Fibroblast of skin of right quadriceps (primary cell): ENCODE results near the gene ETV7.
"Not testable (repeated sequence)": the region's sequence is repeated elsewhere in the genome, so short reads cannot be mapped to it uniquely, and the experiment has no call there.

Source experiments
- DNase-seq: peaks from one replicate; pipeline ENCODE4 v3.0.0-alpha.2; 2013

The ETV7 gene

DNA sequence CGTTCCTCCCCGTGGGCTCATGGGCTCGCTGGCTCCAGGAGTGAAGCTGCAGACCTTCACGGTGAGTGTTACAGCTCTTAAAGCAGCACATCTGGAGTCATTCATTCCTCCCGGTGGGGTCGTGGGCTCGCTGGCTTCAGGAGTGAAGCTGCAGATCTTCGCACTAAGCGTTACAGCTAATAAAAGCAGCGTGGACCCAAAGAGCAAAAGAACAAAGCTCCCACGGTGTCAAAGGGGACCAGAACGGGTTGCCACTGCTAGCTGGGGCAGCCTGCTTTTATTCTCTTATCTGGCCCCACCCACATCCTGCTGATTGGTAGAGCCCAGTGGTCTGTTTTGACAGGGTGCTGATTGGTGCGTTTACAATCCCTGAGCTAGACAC is 24.1 kb downstream of the ETV7 start:
- not testable (repeated sequence) for DNase-seq

DNA sequence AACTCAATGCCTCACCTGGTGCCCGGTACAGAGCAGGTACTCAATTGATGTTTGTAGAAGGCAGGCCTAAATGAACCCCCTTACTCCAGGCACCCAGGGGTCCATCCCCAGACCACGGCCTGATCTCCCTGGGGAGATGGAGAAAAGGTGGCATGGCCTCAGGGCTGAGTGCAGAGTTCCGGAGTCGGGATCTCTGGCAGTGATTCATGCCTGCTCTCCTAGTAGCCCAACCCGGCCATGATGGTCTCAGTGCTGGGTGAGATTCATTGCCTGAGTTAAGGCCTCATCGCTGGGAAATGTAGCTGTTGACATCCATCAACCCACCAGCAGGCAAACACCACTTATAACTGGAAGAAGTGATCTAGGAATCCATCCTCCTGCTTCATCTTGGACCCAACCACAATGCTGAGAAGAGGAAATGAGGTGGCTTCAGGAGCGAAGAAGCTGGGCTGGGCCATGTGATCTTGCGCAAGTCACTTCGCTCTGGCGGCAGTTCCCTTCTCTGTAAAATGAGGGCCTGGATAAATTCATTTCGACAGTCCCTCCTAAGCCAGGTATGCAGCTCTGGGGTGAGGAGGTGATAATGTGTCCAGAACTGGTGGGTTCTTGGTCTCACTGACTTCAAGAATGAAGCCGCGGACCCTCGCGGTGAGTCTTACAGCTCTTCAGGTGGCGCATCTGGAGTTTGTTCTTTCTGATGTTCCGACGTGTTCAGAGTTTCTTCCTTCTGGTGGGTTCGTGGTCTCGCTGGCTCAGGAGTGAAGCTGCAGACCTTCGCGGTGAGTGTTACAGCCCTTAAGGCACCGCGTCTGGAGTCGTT is 24.7 kb downstream of the ETV7 start:
- no peak for DNase-seq

- no peak for DNase-seq
Measured at GRCh38 chr6:36361071-36361470, 26.4 kb downstream of the ETV7 start.

DNA sequence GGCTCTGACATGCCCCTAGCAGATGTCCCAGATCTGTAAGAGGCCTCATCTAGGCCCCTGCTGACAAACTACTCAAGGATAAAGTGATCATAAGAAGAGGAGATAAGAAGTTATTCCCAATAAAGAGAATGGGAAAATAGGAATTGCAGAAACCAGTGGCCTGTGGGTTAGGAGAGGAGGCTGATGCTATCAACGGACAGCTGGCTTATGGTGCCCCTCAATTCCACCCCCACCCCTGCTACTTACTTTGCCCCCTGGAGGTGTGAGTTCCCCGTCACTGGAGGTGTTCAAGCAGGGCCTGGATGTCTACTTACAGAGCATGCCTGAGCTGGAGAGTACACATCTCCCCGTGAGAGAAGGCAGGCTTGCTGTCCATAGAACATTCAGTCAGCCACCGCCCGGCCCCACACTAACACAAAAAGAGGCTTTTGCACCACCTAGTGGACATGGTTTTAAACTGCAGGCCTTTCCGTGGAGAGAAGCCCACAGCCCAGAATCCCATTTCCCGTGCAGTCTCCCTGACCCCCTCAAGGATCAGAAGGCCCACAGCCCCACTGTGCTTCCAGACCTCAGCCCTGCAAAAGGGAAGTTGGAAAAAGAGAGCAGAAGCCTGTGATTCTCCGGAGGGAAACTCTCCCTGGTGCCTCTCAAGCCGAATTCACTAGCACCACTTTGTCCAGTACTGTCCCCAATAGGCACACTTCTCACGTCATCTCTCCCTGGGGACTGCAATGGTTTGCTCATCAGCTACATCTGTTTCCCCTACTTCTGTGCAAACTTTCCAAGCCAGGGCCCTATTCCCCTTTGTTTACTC is 27.0 kb downstream of the ETV7 start:
- DNase-seq = peak; percentile 72

DNA sequence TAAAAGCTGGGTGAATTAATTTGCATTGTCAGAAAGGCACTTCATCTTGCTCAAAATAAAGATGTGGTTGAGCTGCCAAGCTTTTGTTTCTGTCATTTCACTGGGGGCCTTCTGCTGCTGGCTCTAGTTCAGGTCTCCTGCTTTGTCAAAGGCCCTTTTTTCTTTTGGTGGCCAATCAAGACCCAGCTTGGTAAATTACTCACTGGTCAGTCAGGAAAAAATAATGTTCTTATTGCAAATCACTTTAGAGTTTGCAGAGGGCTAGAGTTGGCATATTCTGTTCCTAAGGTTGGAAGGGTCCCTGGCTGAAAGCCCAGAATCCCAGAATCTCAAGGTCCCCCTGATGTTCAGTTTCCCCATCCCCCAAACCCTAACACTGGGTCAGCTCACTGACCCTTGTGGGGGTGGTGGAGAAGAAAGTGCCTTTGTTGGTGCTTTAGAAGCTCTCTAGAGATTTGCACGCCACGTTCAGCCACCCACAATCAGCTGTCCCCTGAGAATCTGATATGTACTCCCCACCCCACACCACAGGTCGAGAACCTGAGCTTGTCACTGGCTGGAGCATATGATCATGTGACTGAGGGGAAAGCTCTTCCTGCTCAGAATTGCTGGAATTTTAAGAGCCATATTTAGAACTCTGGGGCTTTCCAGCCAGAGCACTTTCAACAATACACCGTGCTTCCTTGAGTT is 29.1 kb downstream of the ETV7 start:
- no peak for DNase-seq

DNA sequence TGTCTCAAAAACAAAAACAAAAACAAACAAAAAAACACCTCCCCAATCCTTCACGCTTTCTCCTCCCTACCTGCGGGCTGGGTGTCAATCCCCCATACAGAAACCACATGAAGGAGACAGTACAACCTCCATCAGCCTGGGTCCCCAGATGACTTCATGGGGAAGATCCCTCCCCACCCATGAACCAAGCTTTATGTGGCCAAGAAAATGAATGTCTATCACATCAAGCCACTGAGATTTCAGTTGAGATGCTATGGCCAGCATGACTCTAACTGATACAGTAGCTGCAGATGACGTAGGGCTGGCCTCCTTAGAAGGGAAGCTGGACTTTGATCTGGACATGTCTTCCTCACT is 29.6 kb downstream of the ETV7 start:
- no peak for DNase-seq

GRCh38 chr6:36355819-36356218 is 31.6 kb downstream of the ETV7 start:
- no peak for DNase-seq

GRCh38 chr6:36353411-36353915 is 34.0 kb downstream of the ETV7 start:
- DNase-seq = peak; percentile 61

DNA sequence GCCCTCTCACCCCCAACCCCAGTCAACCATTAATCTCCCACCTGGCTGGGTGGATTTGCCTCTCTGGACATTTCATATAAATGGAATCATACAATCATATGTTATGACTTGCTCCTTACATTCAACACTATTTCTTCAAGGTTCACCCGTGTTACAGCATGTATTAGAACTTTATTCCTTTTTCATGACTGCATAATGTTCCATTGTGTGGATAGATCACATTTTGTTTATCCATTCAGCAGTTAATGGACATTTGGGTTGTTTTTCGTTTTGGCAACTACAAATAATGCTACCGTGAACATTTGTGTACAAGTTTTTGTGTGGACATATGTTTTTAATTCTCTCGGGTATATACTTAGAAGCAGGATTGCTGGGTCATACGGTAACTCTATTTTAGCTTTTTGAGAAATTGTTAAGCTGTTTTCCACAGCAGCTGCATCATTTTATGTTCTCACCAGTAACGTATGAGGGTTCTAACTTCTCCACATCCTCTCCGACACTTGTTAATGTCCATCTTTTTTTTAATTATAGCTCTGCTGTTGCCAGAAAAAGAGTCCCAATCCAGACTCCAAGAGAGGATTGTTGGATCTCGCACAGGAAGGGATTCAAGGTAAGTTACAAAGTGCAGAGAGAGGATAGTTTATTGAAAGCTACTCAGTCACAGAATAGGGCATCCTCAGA is 34.9 kb downstream of the ETV7 start:
- DNase-seq = no peak

- DNase-seq = peak; percentile 85
Measured at GRCh38 chr6:36350681-36351571, 36.5 kb downstream of the ETV7 start.

DNA sequence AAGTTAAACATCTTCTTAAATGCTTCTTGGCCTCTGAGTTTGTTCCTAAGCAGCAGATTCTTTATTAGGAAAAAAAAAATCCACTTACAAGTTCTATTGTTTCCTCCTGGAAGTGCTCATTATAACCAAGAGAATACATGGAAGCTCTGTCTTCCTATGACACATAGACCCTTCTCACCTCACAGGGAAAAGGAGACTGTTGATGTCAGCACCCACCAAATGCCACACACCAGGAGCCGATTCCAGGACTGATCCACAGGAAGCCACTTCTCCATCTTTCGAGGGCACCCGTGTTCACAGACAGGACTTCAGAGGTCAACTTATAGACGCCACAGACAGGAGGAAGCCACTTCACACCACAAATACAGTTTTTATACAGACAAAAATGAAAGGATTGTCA is 37.4 kb downstream of the ETV7 start:
- DNase-seq = no peak

- DNase-seq = no peak
Measured at GRCh38 chr6:36349240-36349639, 38.2 kb downstream of the ETV7 start.

- DNase-seq = no peak
Measured at GRCh38 chr6:36347621-36348020, 39.8 kb downstream of the ETV7 start.

DNA sequence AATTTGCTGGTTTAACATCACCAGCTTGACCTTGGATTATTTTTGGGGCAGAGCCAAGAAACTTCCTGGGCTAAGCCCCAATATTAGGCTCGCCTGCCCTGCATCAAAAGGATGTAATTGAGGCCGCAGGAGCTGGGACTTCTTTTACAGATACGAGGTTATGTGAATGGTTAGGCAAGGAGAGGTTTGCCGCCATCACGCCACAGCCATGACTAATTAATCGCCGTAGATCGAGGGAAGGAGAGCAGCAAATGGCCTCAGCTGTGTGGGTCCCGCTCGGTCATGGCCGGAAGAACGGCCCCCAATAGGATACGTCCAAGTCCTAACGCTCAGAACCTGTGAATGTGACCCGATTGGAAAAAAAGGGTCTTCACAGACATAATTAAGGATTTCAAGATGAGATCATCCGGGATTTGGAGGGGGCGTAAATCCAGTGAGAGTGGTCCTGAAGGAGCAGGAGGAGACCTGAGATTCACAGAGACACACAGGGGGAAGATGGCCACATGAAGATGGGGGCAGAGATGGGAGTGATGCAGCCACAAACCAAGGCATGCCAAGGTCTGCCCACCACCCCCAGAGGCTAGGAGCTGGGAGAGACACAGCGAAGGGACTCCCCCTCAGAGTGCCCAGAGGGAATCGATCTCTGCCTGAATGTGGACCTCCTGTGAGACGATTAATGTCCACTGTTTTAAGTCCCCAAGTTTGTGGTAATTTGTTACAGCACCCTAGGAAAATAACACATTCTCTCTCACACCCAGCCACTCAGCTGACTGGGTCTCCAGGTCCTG is 40.8 kb downstream of the ETV7 start:
- no peak for DNase-seq

DNA sequence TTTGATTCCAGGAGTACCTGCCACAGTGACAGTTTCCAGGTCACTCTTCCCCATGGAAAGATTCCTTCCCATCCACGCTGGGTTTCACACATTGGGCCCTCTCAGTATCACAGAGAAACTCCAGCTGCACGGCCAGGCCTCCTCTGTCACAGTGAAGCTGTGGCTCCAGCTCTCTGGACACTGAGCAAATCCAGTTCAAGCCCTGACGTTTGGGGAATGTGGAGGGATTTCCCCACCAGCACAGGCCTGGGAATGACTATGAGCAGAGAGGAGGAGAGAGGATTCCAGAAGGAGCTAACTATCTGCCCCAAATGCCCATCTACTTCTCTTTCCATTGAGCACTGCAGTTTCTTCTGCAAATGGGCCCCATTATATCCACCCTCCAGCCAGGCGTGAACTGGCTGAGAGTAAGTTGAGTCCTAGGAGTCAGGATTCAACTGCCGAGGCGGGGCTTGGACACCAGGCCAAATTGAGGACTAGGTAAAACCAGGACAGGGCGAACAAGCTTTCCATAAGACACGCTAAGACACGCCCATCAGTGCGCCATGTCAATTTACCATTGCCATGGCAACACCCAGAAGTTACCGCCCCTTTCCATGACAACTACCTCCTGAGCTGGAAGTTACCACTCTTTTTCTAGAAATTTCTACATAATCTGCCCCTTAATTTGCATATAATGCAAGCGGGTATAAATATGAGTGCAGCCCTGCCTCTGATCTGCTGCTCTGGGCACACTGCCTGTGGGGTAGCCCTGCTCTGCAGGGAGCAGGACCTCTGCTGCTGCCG is 41.6 kb downstream of the ETV7 start:
- DNase-seq = no peak

- no peak for DNase-seq
Measured at GRCh38 chr6:36343109-36343680, 44.3 kb downstream of the ETV7 start.

GRCh38 chr6:36340618-36341454 is 46.6 kb downstream of the ETV7 start:
- DNase-seq = peak; percentile 51

- no peak for DNase-seq
Measured at GRCh38 chr6:36340306-36340617, 47.2 kb downstream of the ETV7 start.

DNA sequence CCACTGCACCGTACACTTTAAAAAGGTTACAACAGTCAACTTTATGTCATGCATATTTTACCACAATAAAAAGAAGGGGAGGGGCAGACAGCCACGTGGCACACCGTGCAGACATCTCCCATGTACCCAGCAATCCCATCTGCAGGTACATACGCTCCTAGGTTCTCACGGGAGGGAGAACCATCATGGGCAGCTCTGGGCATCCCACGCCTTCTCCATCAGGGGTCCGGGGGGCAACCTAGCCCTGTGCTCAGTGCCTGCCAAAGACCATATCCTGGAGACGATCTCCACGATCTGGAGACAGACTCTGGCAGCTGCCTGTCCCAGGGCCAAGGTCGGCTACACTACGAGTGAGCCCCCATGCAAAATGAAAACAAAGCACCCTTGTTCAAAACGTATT is 48.3 kb downstream of the ETV7 start:
- no peak for DNase-seq
